Neural crest cell (in vitro differentiated cells): Measurements from ENCODE around the gene EIF4G3. TPM values are rescaled to one million over a fixed set of nuclear protein-coding genes. Genes with fewer than 3 reads are reported as not detected.
"Not testable (repeated sequence)": the region's sequence is repeated elsewhere in the genome, so short reads cannot be mapped to it uniquely, and the experiment has no call there.

ENCODE experiments used
- DNase-seq: peaks from one replicate; pipeline ENCODE4 v3.0.0; 2021; ENCODE audit warnings: low read depth, mixed read lengths, low spot score
- H3K27ac Mint-ChIP-seq: one replicate; pipeline ENCODE4 v1.8.0; 2021; ENCODE audit warnings: mild to moderate bottlenecking, mixed read lengths; ENCODE audit not compliant: unreplicated experiment
- H3K27me3 Mint-ChIP-seq: 2 replicates; pipeline ENCODE4 v1.8.0; 2021; ENCODE audit warnings: low read depth, mild to moderate bottlenecking, mixed read lengths
- H3K36me3 Mint-ChIP-seq: 2 replicates; pipeline ENCODE4 v1.8.0; 2021; ENCODE audit warnings: low read depth, mild to moderate bottlenecking, mixed read lengths
- H3K4me1 Mint-ChIP-seq: 2 replicates; pipeline ENCODE4 v1.8.0; 2021; ENCODE audit warnings: mixed read lengths
- H3K4me3 Mint-ChIP-seq: one replicate; pipeline ENCODE4 v1.8.0; 2021; ENCODE audit warnings: mild to moderate bottlenecking, mixed read lengths
- H3K9me3 Mint-ChIP-seq: 2 replicates; pipeline ENCODE4 v1.8.0; 2021; ENCODE audit warnings: mixed read lengths
- CTCF ChIP-seq: fragments of 200-600 bp; sonication (generic); conservative IDR thresholded peaks from 2 replicates; pipeline ENCODE4 v1.5.0; 2021; ENCODE audit warnings: antibody characterized with exemption, mild to moderate bottlenecking
- total RNA-seq: library from RNA; stranded (reverse); gene quantifications from 2 replicates; pipeline ENCODE4 v1.2.1, GENCODE V29; 2021

EIF4G3 gene
- total RNA-seq, 1 donor from 2014 or later, result 97.5 TPM

GRCh38 chr1:20819818-20820217 is 356.9 kb downstream of the EIF4G3 start:
- Mint-ChIP-seq H3K4me1 (no peaks in the 10 kb centered on the region), H3K9me3 (no peaks in the 10 kb centered on the region), H3K4me3 (no peak overlapping the region), H3K27me3 (no peaks in the 10 kb centered on the region), H3K27ac (no peak overlapping the region), H3K36me3 (peaks cover 11% of the 10 kb centered on the region)
- no peak for DNase-seq
- TF ChIP-seq CTCF, result no peak

- Mint-ChIP-seq H3K36me3 (peaks cover 16% of the 10 kb centered on the region), H3K4me1 (no peaks in the 10 kb centered on the region), H3K4me3 (no peak overlapping the region), H3K27ac (no peak overlapping the region), H3K9me3 (no peaks in the 10 kb centered on the region), H3K27me3 (no peaks in the 10 kb centered on the region)
- DNase-seq, result no peak
- TF ChIP-seq CTCF, result no peak
Measured at GRCh38 chr1:20814534-20814871, 362.2 kb downstream of the EIF4G3 start.

DNA sequence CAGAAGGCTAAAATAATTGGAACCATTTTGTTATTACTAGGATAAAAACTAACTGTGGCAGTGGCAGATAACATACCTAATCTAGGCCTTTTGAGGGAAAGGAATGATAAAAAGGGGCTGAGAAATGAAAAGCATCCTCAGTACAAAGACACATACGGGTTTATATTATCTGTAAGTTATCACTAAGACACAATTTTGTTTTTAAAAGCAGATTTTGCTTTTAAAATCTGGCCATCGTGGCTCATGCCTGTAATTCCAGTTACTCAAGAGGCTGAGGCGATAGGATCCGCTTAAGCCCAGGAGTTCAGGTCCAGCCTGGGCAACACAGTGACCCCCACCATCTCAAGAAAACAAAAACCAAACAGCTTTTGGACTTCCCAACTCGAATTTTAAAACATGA is 364.8 kb downstream of the EIF4G3 start:
- Mint-ChIP-seq H3K36me3 (peaks cover 16% of the 10 kb centered on the region), H3K27ac (no peak overlapping the region), H3K9me3 (no peaks in the 10 kb centered on the region), H3K4me1 (no peaks in the 10 kb centered on the region), H3K4me3 (no peak overlapping the region), H3K27me3 (no peaks in the 10 kb centered on the region)
- no peak for TF ChIP-seq CTCF
- no peak for DNase-seq

- Mint-ChIP-seq H3K4me3 (no peak overlapping the region), H3K4me1 (peaks cover 2% of the 10 kb centered on the region), H3K36me3 (no peaks in the 10 kb centered on the region), H3K27me3 (no peaks in the 10 kb centered on the region), H3K27ac (no peak overlapping the region), H3K9me3 (no peaks in the 10 kb centered on the region)
- no peak for TF ChIP-seq CTCF
- no peak for DNase-seq
Measured at GRCh38 chr1:20793236-20793635, 383.5 kb downstream of the EIF4G3 start.

DNA sequence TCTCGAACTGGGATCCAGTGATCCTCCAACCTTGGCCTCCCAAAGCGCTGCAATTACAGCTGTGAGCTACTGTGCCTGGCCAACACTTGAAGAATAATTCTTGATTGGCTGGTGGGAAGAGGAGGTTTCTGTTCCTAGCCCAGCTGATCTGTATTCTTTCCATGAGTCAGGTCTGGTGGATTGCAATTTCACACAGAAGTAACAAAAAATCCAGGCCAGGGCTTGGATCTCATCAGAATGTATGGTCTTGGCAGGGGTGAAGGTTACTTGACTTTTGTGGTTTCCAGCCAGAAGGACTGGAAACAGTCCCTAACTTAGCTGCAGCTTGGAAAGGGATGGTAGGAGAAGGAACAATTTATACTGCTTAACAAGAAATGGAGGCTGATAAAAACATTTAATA is 384.5 kb downstream of the EIF4G3 start:
- no peak for DNase-seq
- H3K27ac Mint-ChIP-seq, result no peak overlapping the region
- H3K27me3 Mint-ChIP-seq, result no peaks in the 10 kb centered on the region
- H3K36me3 Mint-ChIP-seq, result no peaks in the 10 kb centered on the region
- H3K9me3 Mint-ChIP-seq, result no peaks in the 10 kb centered on the region
- H3K4me3 Mint-ChIP-seq, result no peak overlapping the region
- no peak for TF ChIP-seq CTCF
- H3K4me1 Mint-ChIP-seq, result peaks cover 11% of the 10 kb centered on the region

DNA sequence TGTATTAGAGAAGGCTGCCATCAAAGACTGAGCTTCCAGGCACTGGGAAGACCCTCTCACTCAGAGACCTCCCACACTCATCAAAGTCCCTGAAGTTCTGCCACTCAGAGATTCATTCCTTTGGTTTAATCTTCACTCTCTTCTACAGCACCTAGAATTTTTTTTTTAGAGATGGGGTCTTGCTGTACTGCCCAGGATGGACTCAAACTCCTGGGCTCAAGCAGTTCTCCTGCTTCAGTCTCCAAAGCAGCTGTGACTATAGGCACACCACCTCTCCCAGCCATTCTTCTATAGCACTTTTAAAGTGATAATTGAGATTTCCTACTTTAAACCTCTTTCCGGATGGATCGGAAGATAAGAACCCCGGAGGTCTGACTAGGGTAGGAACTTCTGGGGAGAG is 385.9 kb downstream of the EIF4G3 start:
- peak overlapping the region; percentile 84 for H3K4me3 Mint-ChIP-seq
- no peak overlapping the region for H3K27ac Mint-ChIP-seq
- H3K27me3 Mint-ChIP-seq, result no peaks in the 10 kb centered on the region
- H3K36me3 Mint-ChIP-seq, result no peaks in the 10 kb centered on the region
- peaks cover 11% of the 10 kb centered on the region for H3K4me1 Mint-ChIP-seq
- H3K9me3 Mint-ChIP-seq, result no peaks in the 10 kb centered on the region
- TF ChIP-seq CTCF, result no peak
- no peak for DNase-seq

DNA sequence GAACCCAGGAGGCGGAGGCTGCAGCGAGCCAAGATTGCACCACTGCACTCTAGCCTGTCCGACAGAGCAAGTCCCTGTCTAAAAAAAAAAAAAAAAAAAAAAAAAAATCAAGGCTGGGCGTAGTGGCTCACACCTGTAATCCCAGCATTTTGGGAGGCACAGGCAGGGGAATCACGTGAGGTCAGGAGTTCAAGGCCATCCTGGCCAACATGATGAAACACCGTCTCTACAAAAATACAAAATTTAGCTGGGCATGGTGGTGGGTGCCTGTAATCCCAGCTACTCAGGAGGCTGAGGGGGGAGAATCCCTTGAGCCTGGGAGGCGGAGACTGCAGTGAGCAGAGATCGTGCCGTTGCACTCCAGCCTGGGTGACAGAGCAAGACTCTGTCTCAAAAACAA is 387.1 kb downstream of the EIF4G3 start:
- DNase-seq, H3K27ac Mint-ChIP-seq, H3K9me3 Mint-ChIP-seq, H3K36me3 Mint-ChIP-seq, H3K27me3 Mint-ChIP-seq: not testable (repeated sequence)
- Mint-ChIP-seq H3K4me1 (peaks cover 21% of the 10 kb centered on the region), H3K4me3 (peak overlapping the region; percentile 51)
